Parathyroid adenoma (tissue), 2 donors: Measurements from ENCODE around the gene PCOLCE2.

Source experiments
- H2AFZ ChIP-seq: fragments of 300-600 bp; sonication (generic); one replicate; pipeline ENCODE4 v1.7.0; 2017; ENCODE audit warnings: antibody characterized with exemption, mild to moderate bottlenecking
- H3K27ac ChIP-seq: fragments of 300-600 bp; sonication (generic); one replicate; pipeline ENCODE4 v1.7.0; 2017
- H3K27me3 ChIP-seq: fragments of 300-600 bp; sonication (generic); one replicate; pipeline ENCODE4 v1.7.0; 2017; ENCODE audit warnings: low read length; ENCODE audit not compliant: control insufficient read depth, insufficient read depth
- H3K36me3 ChIP-seq: fragments of 300-600 bp; sonication (generic); one replicate; pipeline ENCODE4 v1.7.0; 2017; ENCODE audit warnings: low read length; ENCODE audit not compliant: control insufficient read depth, insufficient read depth
- H3K4me1 ChIP-seq: fragments of 300-600 bp; sonication (generic); one replicate; pipeline ENCODE4 v1.7.0; 2017; ENCODE audit warnings: control low read depth
- H3K4me2 ChIP-seq: fragments of 300-600 bp; sonication (generic); one replicate; pipeline ENCODE4 v1.7.0; 2017; ENCODE audit warnings: low read length
- H3K4me3 ChIP-seq: fragments of 300-600 bp; sonication (generic); one replicate; pipeline ENCODE4 v1.7.0; 2017; ENCODE audit warnings: low read depth, low read length
- H3K79me2 ChIP-seq: fragments of 300-600 bp; sonication (generic); one replicate; pipeline ENCODE4 v1.7.0; 2017; ENCODE audit warnings: control low read depth
- H3K9ac ChIP-seq: fragments of 300-600 bp; sonication (generic); one replicate; pipeline ENCODE4 v1.7.0; 2017; ENCODE audit warnings: mild to moderate bottlenecking
- H3K9me3 ChIP-seq: fragments of 300-600 bp; sonication (generic); one replicate; pipeline ENCODE4 v1.7.0; 2017; ENCODE audit warnings: low read length; ENCODE audit not compliant: control insufficient read depth
- CTCF ChIP-seq: fragments of 300-600 bp; sonication (generic); IDR thresholded peaks from one replicate; pipeline ENCODE4 v1.7.0; 2017; ENCODE audit warnings: antibody characterized with exemption, mild to moderate bottlenecking
- donor health status: primary hyperparathyroidism.

PCOLCE2 gene

GRCh38 chr3:142888481-142889211, at the start of gene PCOLCE2:
PCOLCE2 (minus strand) TSS chr3:142889083; CDS start chr3:142888896, 187 bp downstream.
- H3K9ac ChIP-seq = no peak within 1 kb of the TSS
- peak within 1 kb of the TSS; percentile 64 for H2AFZ ChIP-seq
- no peak within 1 kb of the TSS for H3K27ac ChIP-seq
- no peaks in the 10 kb centered on the region for H3K4me1 ChIP-seq
- TF ChIP-seq CTCF = no peak
- H3K4me3 ChIP-seq = peak within 1 kb of the TSS; percentile 63
- peak within 1 kb of the TSS; percentile 89 for H3K4me2 ChIP-seq
- no peaks in the 10 kb centered on the region for H3K9me3 ChIP-seq
- no peaks in the 10 kb centered on the region for H3K27me3 ChIP-seq
- H3K36me3 ChIP-seq = no peaks in the 10 kb centered on the region
- H3K79me2 ChIP-seq = no peaks in the 10 kb centered on the region

- H3K4me2 ChIP-seq = no peak overlapping the region
- H3K4me3 ChIP-seq = no peak overlapping the region
- no peak overlapping the region for H2AFZ ChIP-seq
- TF ChIP-seq CTCF = no peak
- no peaks in the 10 kb centered on the region for H3K9me3 ChIP-seq
- no peaks in the 10 kb centered on the region for H3K36me3 ChIP-seq
- H3K4me1 ChIP-seq = no peaks in the 10 kb centered on the region
- no peak overlapping the region for H3K9ac ChIP-seq
- H3K27me3 ChIP-seq = no peaks in the 10 kb centered on the region
- H3K27ac ChIP-seq = no peak overlapping the region
- H3K79me2 ChIP-seq = no peaks in the 10 kb centered on the region
Observed at GRCh38 chr3:142935963-142936362, 47.1 kb upstream of the PCOLCE2 start.

DNA sequence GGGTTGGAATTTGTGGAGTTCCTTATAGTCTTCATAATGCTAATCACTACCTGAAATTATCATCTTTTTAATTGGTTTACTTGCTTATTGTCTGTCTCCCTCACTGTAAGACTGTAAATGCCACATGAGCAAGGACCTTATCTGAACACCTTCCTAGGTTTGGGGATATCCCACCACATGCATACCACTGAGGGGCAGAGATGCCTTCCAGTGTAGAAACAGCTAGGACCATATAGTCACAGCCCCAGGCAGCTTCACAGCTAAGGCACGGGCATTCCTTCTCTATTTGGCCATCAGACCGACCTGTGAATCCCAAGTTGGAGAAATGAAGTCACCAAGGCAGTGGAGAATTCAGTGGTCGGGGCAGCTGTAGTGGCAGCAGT, 46.0 kb upstream of the PCOLCE2 start:
- no peak overlapping the region for H2AFZ ChIP-seq
- H3K4me3 ChIP-seq = no peak overlapping the region
- no peaks in the 10 kb centered on the region for H3K79me2 ChIP-seq
- TF ChIP-seq CTCF = no peak
- no peak overlapping the region for H3K4me2 ChIP-seq
- no peak overlapping the region for H3K9ac ChIP-seq
- H3K4me1 ChIP-seq = no peaks in the 10 kb centered on the region
- H3K36me3 ChIP-seq = no peaks in the 10 kb centered on the region
- no peaks in the 10 kb centered on the region for H3K27me3 ChIP-seq
- H3K27ac ChIP-seq = no peak overlapping the region
- no peaks in the 10 kb centered on the region for H3K9me3 ChIP-seq

GRCh38 chr3:142934128-142934886, 45.4 kb upstream of the PCOLCE2 start:
- Histone ChIP-seq H3K27ac (no peak overlapping the region), H3K9me3 (no peaks in the 10 kb centered on the region), H3K27me3 (no peaks in the 10 kb centered on the region), H3K4me3 (no peak overlapping the region), H3K4me2 (no peak overlapping the region), H3K4me1 (no peaks in the 10 kb centered on the region), H2AFZ (no peak overlapping the region), H3K9ac (no peak overlapping the region), H3K36me3 (no peaks in the 10 kb centered on the region), H3K79me2 (no peaks in the 10 kb centered on the region)
- no peak for TF ChIP-seq CTCF
